ENCODE results near the gene TRPM2. TPM values are rescaled to one million over a fixed set of nuclear protein-coding genes. Genes with fewer than 3 reads are reported as not detected.

The TRPM2 gene
- total RNA-seq, 1 donor = 0.36 TPM

DNA sequence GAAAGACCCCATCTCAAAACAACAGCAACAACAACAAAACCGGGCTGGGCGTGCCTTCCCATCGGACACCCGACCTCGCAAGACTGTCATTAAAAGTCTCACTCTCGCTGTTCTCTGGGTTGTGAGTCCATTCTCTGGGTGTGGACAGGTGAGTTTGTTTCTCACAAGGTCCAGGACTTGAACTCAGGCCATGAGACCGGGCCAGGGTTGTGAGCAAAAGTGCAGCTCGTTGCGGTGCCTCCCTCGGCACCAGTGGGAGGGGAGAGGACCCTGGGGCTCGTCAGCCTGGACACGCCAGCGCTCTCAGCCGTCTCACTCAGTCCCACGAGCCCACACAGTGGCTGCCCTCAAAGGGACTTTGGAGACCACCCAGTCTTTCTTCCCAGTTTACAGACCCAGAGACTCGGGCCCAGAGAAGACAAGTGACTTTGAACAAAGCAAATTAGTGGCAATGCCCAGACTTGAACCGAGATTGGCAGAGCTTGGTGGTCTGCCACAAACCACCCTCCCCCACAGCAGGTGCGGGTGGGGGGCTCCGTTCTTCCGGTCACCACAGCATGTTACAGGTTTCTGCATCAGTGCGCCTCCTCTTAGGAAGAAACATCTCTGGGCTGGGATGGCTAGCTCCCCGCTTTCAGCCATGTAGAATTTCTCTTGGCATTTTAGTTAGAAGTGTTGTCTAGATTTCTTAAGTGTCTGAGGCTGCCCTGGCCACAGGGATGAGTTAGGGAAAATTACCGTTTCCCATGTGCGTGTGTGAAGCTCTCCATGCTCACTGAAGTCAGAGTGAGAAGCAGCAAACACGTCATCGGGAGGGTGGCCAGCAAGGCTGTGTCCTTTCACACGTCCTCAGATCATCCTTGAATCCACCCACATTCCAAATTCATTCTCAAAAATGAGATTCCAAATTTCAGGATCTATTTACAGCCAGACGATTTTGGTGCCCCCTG, 130.1 kb downstream of the TRPM2 start:
- peak; percentile 75 for DNase-seq (ENCODE audit: insufficient read length, low spot score, missing footprints)
- peaks cover 13% of the 10 kb centered on the region for H3K27me3 ChIP-seq (ENCODE audit: insufficient read depth, low read length)
- no peaks in the 10 kb centered on the region for H3K36me3 ChIP-seq (ENCODE audit: insufficient read depth, low read length)
- H3K4me2 ChIP-seq (ENCODE audit: insufficient read depth, low read length) = no peak overlapping the region
- H3K27ac ChIP-seq (ENCODE audit: low read depth, low read length) = no peak overlapping the region
- no peaks in the 10 kb centered on the region for H4K20me1 ChIP-seq (ENCODE audit: insufficient read depth, low read length)
- H3K79me2 ChIP-seq (ENCODE audit: insufficient read depth, low read length) = no peaks in the 10 kb centered on the region
- H2AFZ ChIP-seq (ENCODE audit: low read length) = no peak overlapping the region
- H3K4me1 ChIP-seq (ENCODE audit: insufficient read depth, low read length) = no peaks in the 10 kb centered on the region
- no peaks in the 10 kb centered on the region for H3K9me3 ChIP-seq (ENCODE audit: low read depth, low read length)
- no peak overlapping the region for H3K4me3 ChIP-seq (ENCODE audit: insufficient read depth, low read length)
- TF ChIP-seq, protein P1, sequence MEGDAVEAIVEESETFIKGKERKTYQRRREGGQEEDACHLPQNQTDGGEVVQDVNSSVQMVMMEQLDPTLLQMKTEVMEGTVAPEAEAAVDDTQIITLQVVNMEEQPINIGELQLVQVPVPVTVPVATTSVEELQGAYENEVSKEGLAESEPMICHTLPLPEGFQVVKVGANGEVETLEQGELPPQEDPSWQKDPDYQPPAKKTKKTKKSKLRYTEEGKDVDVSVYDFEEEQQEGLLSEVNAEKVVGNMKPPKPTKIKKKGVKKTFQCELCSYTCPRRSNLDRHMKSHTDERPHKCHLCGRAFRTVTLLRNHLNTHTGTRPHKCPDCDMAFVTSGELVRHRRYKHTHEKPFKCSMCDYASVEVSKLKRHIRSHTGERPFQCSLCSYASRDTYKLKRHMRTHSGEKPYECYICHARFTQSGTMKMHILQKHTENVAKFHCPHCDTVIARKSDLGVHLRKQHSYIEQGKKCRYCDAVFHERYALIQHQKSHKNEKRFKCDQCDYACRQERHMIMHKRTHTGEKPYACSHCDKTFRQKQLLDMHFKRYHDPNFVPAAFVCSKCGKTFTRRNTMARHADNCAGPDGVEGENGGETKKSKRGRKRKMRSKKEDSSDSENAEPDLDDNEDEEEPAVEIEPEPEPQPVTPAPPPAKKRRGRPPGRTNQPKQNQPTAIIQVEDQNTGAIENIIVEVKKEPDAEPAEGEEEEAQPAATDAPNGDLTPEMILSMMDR (IDR thresholded peaks at IDR 0.05; ENCODE audit: extremely low read depth, low read depth, low read length) = no peak

DNA sequence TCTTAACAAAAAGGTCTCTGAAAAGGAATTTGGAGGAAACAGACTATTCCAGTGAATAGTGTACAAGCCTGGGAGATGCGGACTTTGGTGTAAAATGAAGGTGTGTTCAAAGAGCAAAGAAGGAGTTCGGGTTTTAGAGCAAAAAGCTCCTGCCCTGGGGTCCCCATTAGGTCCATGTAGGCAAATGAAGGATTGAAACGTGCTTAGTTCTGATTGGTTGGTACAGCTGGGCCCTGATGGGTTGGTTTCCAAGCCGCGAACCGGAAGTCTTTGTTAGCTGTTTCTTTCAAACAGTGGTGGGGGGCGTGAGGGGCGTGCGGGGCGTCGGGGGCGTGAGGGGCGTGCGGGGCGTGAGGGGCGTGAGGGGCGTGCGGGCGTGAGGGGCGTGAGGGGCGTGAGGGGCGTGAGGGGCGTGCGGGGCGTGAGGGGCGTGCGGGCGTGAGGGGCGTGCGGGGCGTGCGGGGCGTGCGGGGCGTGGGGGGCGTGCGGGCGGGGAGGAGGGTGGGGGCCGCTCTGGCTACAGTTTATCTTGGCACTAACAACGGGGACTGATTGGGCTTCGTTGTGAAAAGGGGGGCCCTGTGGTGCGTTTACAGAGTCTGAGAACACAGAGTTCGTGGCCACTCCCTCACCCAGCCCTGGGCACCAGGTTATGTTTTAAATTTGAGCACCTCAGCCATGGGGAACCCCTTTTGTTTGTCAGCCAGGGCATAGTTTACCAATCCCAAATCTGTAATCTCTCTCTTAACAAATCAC, 131.3 kb downstream of the TRPM2 start:
- H4K20me1 ChIP-seq (ENCODE audit: insufficient read depth, low read length) = no peaks in the 10 kb centered on the region
- peak; percentile 74 for DNase-seq (ENCODE audit: insufficient read length, low spot score, missing footprints)
- no peak overlapping the region for H2AFZ ChIP-seq (ENCODE audit: low read length)
- H3K27ac ChIP-seq (ENCODE audit: low read depth, low read length) = no peak overlapping the region
- no peaks in the 10 kb centered on the region for H3K9me3 ChIP-seq (ENCODE audit: low read depth, low read length)
- no peaks in the 10 kb centered on the region for H3K4me1 ChIP-seq (ENCODE audit: insufficient read depth, low read length)
- TF ChIP-seq, protein P1 (IDR thresholded peaks at IDR 0.05; ENCODE audit: extremely low read depth, low read depth, low read length) = no peak
- H3K36me3 ChIP-seq (ENCODE audit: insufficient read depth, low read length) = no peaks in the 10 kb centered on the region
- no peak overlapping the region for H3K4me2 ChIP-seq (ENCODE audit: insufficient read depth, low read length)
- peaks cover 13% of the 10 kb centered on the region for H3K27me3 ChIP-seq (ENCODE audit: insufficient read depth, low read length)
- H3K4me3 ChIP-seq (ENCODE audit: insufficient read depth, low read length) = no peak overlapping the region
- H3K79me2 ChIP-seq (ENCODE audit: insufficient read depth, low read length) = no peaks in the 10 kb centered on the region

DNA sequence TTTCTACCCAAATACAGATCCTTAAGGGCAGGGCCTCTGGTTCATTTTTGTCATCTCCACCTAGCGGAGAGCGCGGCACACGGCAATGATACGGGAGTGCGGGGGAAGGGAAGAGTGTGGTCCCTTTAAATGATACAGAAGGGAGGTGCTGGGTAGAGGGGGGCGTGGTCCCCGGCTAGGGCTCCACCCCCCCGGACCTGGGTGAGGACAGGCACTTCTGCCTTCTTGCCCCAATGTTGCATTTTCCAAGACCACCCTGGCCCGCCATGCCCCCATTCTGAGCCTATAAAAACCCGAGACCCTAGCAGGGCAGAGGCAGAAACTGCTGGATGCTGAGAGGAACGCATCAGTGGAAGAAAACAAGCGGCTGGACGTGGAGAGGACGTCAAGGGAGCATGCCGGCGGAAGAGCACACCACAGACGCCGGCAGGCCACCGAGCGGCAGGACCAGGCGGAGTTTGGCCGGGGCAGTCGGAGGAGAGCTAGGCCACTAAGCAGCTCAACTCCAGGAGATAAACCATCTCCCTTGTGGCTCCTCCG, 131.9 kb downstream of the TRPM2 start:
- peaks cover 13% of the 10 kb centered on the region for H3K27me3 ChIP-seq (ENCODE audit: insufficient read depth, low read length)

More for the DNA sequence above, 131.9 kb downstream of the TRPM2 start:
- Histone ChIP-seq H3K27ac (ENCODE audit: low read depth, low read length) (no peak overlapping the region), H3K4me2 (ENCODE audit: insufficient read depth, low read length) (no peak overlapping the region), H4K20me1 (ENCODE audit: insufficient read depth, low read length) (no peaks in the 10 kb centered on the region), H3K79me2 (ENCODE audit: insufficient read depth, low read length) (no peaks in the 10 kb centered on the region), H3K9me3 (ENCODE audit: low read depth, low read length) (no peaks in the 10 kb centered on the region), H2AFZ (ENCODE audit: low read length) (no peak overlapping the region), H3K4me1 (ENCODE audit: insufficient read depth, low read length) (no peaks in the 10 kb centered on the region), H3K36me3 (ENCODE audit: insufficient read depth, low read length) (no peaks in the 10 kb centered on the region), H3K4me3 (ENCODE audit: insufficient read depth, low read length) (peak overlapping the region; percentile 43)
- peak; percentile 43 for DNase-seq (ENCODE audit: insufficient read length, low spot score, missing footprints)
- TF ChIP-seq, protein P1 (IDR thresholded peaks at IDR 0.05; ENCODE audit: extremely low read depth, low read depth, low read length) = peak; percentile 23

All from osteoblast (primary cell).